ENCODE results near the gene PAK2.
"Not testable (repeated sequence)": the region's sequence is repeated elsewhere in the genome, so short reads cannot be mapped to it uniquely, and the experiment has no call there.

The PAK2 gene

DNA sequence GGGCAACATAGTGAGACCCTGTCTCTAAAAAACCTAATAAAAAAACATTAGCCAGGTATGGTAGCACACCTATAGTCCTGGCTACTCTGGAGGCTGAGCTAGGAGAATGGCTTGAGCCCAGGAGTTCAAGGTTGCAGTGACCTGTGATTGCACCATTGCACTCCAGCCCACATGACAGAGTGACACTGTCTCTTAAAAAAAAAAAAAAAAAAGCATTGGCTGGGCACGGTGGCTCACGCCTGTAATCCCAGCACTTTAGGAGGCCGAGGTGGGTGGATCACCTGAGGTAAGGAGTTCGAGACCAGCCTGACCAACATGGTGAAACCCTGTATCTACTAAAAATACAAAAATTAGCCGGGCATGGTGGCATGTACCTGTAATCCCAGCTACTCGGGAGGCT lies 99.7 kb downstream of the PAK2 start:
- not testable (repeated sequence) for ATAC-seq, H3K4me3 Mint-ChIP-seq, DNase-seq

DNA sequence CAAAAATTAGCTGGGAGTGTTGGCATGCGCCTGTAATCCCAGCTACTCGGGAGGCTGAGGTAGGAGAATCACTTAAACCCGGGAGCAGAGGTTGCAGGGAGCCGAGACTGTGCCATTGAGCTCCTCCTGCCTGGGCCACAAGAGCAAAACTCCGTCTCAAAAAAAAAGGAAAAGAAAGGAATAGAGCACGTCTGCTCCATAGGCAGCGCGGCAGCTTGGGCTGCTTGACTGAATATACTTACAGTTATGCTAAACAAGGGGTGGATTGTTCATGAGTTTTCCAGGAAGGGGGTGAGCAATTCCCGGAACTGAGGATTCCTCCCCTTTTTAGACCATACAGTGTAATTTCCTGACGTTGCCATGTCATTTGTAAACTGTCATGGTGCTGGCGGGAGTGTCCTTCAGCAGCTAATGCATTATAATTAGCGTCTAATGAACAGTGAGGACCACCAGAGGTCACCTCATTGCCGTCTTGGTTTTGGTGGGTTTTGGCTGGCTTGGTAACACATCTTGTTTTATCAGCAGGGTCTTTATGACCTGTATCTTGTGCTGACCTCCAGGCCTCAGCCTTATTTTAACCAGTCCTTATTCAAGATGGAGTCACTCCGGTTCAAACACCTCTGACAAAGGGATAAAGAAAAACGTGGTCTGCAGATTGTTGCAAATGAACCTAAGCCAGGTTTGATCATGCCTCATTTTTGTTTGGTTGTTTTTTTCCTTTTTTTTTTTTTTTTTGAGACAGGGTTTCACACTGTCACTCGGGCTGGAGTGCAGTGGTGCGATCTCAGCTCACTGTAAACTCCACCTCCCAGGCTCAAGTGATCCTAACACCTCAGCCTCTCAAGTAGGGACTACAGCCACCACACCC lies 103.1 kb downstream of the PAK2 start:
- no peaks in the 10 kb centered on the region for H3K27me3 Mint-ChIP-seq
- peak; percentile 33 for ATAC-seq
- no peaks in the 10 kb centered on the region for H3K4me1 Mint-ChIP-seq
- no peak overlapping the region for H3K4me3 Mint-ChIP-seq
- no peaks in the 10 kb centered on the region for H3K9me3 Mint-ChIP-seq
- DNase-seq = no peak
- peak overlapping the region in 1 of 2 donors; percentile 22 for H3K27ac Mint-ChIP-seq

More for the DNA sequence above, 99.7 kb downstream of the PAK2 start:
- H3K9me3 Mint-ChIP-seq, H3K27me3 Mint-ChIP-seq, H3K27ac Mint-ChIP-seq, H3K4me1 Mint-ChIP-seq: not testable (repeated sequence)

- Mint-ChIP-seq H3K9me3 (no peaks in the 10 kb centered on the region), H3K4me3 (no peak overlapping the region), H3K4me1 (no peaks in the 10 kb centered on the region), H3K27me3 (no peaks in the 10 kb centered on the region), H3K27ac (no peak overlapping the region)
- ATAC-seq (no peak), DNase-seq (no peak)
These were observed 103.9 kb downstream of the PAK2 start for GRCh38 chr3:196843435-196844110.

DNA sequence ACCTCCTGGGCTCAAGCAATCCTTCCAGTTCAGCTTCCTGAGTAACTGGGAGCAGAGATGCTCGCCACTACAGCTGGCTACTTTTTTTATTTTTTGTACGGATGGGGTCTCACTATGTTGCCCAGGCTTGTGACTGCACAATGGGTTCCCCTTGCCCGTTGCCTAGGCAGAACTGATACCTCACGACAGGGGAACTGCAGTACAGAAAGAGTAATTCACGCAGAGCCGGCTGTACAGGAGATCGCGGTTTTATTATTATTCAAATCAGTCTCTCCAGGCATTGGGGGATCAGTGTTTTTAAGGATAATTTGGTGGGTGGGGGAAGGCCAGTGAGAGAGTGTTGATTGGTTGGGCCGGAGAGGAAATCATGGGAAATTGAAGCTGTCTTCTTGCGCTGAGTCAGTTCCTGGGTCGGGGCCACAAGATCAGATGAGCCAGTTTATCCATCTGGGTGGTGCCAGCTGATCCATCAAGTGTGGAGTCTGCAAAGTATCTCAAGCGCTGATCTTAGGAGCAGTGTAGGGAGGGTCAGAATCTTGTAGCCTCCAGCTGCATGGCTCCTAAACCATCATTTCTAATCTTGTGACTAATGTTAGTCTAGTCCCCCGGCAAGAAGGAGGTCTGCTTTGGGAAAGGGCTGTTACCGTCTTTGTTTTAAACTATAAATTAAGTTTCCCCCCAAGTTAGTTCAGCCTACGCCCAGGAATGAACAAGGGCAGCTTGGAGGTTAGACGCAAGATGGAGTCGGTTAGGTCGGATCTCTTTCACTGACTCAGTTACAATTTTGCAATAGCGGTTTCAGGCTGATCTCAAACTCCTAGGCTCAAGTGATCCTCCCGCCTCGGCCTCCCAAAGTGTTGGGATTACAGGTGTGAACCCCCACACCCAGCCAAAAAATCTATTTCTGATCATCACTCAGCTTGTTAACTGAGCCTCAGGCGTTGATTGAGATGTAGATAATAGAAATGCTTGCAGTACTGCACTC lies 104.9 kb downstream of the PAK2 start:
- H3K27me3 Mint-ChIP-seq, DNase-seq, ATAC-seq, H3K27ac Mint-ChIP-seq, H3K4me3 Mint-ChIP-seq, H3K4me1 Mint-ChIP-seq, H3K9me3 Mint-ChIP-seq: not testable (repeated sequence)

DNA sequence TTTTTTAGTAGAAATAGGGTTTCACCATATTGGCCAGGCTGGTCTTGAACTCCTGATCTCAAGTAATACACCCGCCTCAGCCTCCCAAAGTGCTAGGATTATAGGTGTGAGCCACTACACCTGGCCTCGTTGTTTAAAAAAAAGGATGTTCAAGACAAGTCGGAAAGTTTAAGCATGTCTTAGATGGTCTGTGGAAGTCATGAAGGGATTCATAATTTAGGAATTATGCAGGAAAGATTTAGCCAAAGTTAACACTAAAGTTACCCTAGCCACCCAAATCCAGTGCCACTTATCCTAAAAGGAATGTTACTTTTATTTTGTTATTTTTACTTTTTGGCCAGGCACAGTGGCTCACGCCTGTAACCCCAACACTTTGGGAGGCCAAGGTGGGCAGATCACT lies 108.7 kb downstream of the PAK2 start:
- not testable (repeated sequence) for H3K9me3 Mint-ChIP-seq, H3K27ac Mint-ChIP-seq, H3K4me1 Mint-ChIP-seq, ATAC-seq, H3K4me3 Mint-ChIP-seq, DNase-seq
- H3K27me3 Mint-ChIP-seq = peaks cover 21% of the 10 kb centered on the region

GRCh38 chr3:196849180-196849741 lies 109.6 kb downstream of the PAK2 start:
- peaks cover 21% of the 10 kb centered on the region for H3K27me3 Mint-ChIP-seq
- no peaks in the 10 kb centered on the region for H3K9me3 Mint-ChIP-seq
- H3K27ac Mint-ChIP-seq = no peak overlapping the region
- no peak for ATAC-seq
- H3K4me3 Mint-ChIP-seq = no peak overlapping the region
- DNase-seq = no peak
- no peaks in the 10 kb centered on the region for H3K4me1 Mint-ChIP-seq

DNA sequence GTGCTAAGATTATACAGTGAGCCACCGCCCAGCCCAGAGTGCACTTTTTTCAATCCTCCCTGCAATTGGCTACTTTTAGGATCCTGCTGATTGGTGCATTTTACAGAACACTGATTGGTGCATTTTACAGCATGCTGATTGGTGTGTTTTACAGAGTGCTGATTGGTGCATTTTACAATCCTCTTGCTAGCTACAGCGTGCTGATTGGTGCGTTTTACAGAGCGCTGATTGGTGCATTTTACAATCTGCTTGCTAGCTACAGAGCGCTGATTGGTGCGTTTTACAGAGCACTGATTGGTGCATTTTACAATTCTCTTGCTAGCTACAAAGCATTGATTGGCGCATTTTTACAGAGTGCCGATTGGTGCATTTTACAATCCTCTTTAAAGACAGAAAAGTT lies 123.3 kb downstream of the PAK2 start:
- H3K27me3 Mint-ChIP-seq, DNase-seq: not testable (repeated sequence)

GRCh38 chr3:196867155-196867506 lies 127.5 kb downstream of the PAK2 start:
- H3K4me3 Mint-ChIP-seq = peak overlapping the region; percentile 90 to 98
- ATAC-seq = no peak

More for the DNA sequence above, 123.3 kb downstream of the PAK2 start:
- not testable (repeated sequence) for ATAC-seq, H3K9me3 Mint-ChIP-seq, H3K27ac Mint-ChIP-seq, H3K4me3 Mint-ChIP-seq
- H3K4me1 Mint-ChIP-seq = peaks cover 12% of the 10 kb centered on the region

GRCh38 chr3:196867507-196868296 lies 128.0 kb downstream of the PAK2 start, which contains the start of gene SENP5:
Gene SENP5 (plus strand): TSS chr3:196867920. CDS start chr3:196885182, 17,262 bp downstream.
- Mint-ChIP-seq H3K4me1 (peaks cover 20% of the 10 kb centered on the region), H3K27me3 (no peaks in the 10 kb centered on the region), H3K27ac (peak within 1 kb of the TSS; percentile 97 to 98), H3K4me3 (peak within 1 kb of the TSS; percentile 98 to 100), H3K9me3 (no peaks in the 10 kb centered on the region)
- ATAC-seq = peak; percentile 98
- peak; percentile 88 for DNase-seq

More at GRCh38 chr3:196867155-196867506, 127.5 kb downstream of the PAK2 start:
- no peaks in the 10 kb centered on the region for H3K27me3 Mint-ChIP-seq
- peak overlapping the region; percentile 62 to 91 for H3K27ac Mint-ChIP-seq
- no peak for DNase-seq
- no peaks in the 10 kb centered on the region for H3K9me3 Mint-ChIP-seq
- peaks cover 20% of the 10 kb centered on the region for H3K4me1 Mint-ChIP-seq

DNA sequence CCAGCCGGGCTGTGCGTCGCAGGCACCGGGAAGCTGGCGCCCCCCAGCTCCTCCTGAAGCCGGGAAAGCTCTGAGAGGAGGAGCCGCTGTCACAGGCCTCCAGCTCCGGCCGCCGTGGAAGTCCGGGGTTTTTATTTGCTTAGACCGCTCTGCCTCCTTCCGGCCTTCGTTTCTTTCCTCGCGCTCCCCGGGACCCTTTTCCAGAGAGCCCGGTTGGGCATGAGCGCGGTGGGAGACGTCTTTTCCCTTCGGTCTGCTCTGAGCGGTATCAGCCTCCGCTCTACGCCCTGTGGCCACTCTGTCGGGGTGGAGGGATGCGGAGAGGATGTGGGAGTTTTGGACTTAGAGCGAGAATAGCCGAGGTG lies 128.6 kb downstream of the PAK2 start:
- DNase-seq = peak in 1 of 2 donors; percentile 27
- Mint-ChIP-seq H3K27me3 (no peaks in the 10 kb centered on the region), H3K27ac (peak overlapping the region; percentile 97 to 98), H3K4me3 (peak overlapping the region; percentile 98 to 100), H3K4me1 (peaks cover 20% of the 10 kb centered on the region), H3K9me3 (no peaks in the 10 kb centered on the region)
- ATAC-seq = peak; percentile 51

DNA sequence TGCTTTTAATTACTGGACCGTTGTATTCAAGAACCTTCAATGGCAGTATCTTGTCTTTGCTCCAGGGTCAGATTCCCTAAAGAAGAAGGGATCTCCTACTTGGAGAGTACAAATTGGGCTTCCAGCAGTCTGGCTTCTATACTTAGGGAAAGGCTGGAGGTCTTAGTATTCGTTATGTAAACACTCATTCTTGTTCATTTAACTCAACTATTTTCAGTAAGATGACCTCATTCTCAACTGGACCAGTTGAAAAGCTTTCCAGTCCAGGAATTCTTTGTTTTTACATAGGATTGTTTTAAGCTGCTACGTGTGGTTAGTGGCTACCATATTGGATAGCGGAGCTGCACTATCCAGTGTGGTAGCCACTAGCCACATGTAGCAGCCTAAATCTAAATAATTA lies 132.7 kb downstream of the PAK2 start:
- Mint-ChIP-seq H3K27me3 (no peaks in the 10 kb centered on the region), H3K9me3 (no peaks in the 10 kb centered on the region), H3K27ac (no peak overlapping the region), H3K4me1 (peaks cover 34% of the 10 kb centered on the region), H3K4me3 (no peak overlapping the region)
- ATAC-seq (no peak), DNase-seq (no peak)

DNA sequence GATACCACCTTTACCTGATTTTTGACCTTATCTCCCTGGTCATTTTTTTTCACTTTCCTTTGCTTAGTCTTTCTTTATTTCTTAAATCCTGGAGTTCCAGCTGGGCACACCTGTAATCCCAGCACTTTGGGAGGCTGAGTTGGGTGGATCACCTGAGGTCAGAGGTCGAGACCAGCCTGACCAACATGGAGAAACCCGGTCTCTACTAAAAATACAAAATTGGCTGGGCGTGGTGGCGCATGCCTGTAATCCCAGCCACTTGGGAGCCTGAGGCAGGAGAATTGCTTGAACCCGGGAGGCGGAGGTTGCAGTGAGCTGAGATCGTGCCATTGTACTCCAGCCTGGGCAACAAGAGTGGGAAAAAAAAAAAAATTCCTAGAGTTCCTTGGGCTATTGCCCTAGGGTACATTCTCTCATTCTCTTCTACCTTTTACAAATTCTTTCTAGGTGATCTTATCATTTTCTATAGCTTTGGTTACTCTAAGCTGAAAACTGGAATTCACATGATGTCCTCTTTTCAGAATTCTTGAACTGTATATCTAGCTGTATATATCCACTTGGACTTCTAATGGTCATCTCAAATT lies 134.9 kb downstream of the PAK2 start:
- Mint-ChIP-seq H3K4me1 (peaks cover 47% of the 10 kb centered on the region), H3K27ac (peak overlapping the region in 1 of 2 donors; percentile 30)
- ATAC-seq, H3K9me3 Mint-ChIP-seq, DNase-seq, H3K4me3 Mint-ChIP-seq, H3K27me3 Mint-ChIP-seq: not testable (repeated sequence)

GRCh38 chr3:196875258-196875657 lies 135.6 kb downstream of the PAK2 start:
- Mint-ChIP-seq H3K27ac (peak overlapping the region in 1 of 2 donors; percentile 20), H3K27me3 (no peaks in the 10 kb centered on the region), H3K9me3 (no peaks in the 10 kb centered on the region), H3K4me1 (peaks cover 49% of the 10 kb centered on the region), H3K4me3 (no peak overlapping the region)
- ATAC-seq (no peak), DNase-seq (no peak)

All from stimulated activated naive CD8-positive, alpha-beta T cell treated with anti-CD3 and anti-CD28 coated beads, Interleukin-15, amount 100 ng/mL, for 72 hours (primary cell).